ENCODE measurements around the gene HLA-DMA.

HLA-DMA gene

GRCh38 chr6:32933661-32934085, 19.2 kb downstream of the HLA-DMA start:
- peak; percentile 69 to 71 for DNase-seq (ENCODE audit: low read depth in 2 of 2)

- DNase-seq (ENCODE audit: low read depth in 2 of 2) = no peak
Measured at GRCh38 chr6:32932132-32932868, 20.6 kb downstream of the HLA-DMA start.

GRCh38 chr6:32931211-32931610, 21.7 kb downstream of the HLA-DMA start:
- DNase-seq (ENCODE audit: low read depth in 2 of 2) = no peak

GRCh38 chr6:32922083-32922482, 30.8 kb downstream of the HLA-DMA start:
- DNase-seq (ENCODE audit: low read depth in 2 of 2) = no peak

GRCh38 chr6:32920715-32921114, 32.2 kb downstream of the HLA-DMA start:
- DNase-seq (ENCODE audit: low read depth in 2 of 2) = no peak

- DNase-seq (ENCODE audit: low read depth in 2 of 2) = no peak
Measured at GRCh38 chr6:32912951-32913350, 39.9 kb downstream of the HLA-DMA start.

GRCh38 chr6:32908897-32909296, 44.0 kb downstream of the HLA-DMA start:
- DNase-seq (ENCODE audit: low read depth in 2 of 2) = no peak

GRCh38 chr6:32906539-32906938, 46.4 kb downstream of the HLA-DMA start:
- DNase-seq (ENCODE audit: low read depth in 2 of 2) = no peak

GRCh38 chr6:32905078-32905477, 47.8 kb downstream of the HLA-DMA start:
- no peak for DNase-seq (ENCODE audit: low read depth in 2 of 2)

GRCh38 chr6:32903952-32904351, 48.9 kb downstream of the HLA-DMA start:
- no peak for DNase-seq (ENCODE audit: low read depth in 2 of 2)

All from stimulated activated CD4-positive, alpha-beta T cell treated with anti-CD3 and anti-CD28 coated beads, Interleukin-4, amount 100 ng/mL, for 48 hours (primary cell).